Gastrocnemius medialis (tissue), 4 donors: Measurements from ENCODE around the gene PSMD13.

Experiments used
- POLR2A ChIP-seq, 2 donors: fragments of 450-650 bp; IDR thresholded peaks; one replicate each; pipeline ENCODE4 v1.6.1; 2017; ENCODE audit warnings: antibody characterized with exemption in 2 of 2, mild to moderate bottlenecking in 2 of 2, moderate library complexity in 2 of 2
- TF ChIP-seq, protein P1 (sequence below), 5 experiments: fragments of 450-650 bp in 3 of 5; fragments of 200-600 bp in 2 of 5; sonication (generic) in 2 of 5; IDR thresholded peaks in 4 of 5; conservative IDR thresholded peaks in 1 of 5; 1 replicate in 4 of 5; 2 replicates in 1 of 5; pipeline ENCODE4 v1.5.1; 2016 to 2019; ENCODE audit warnings: antibody characterized with exemption in 5 of 5, mild to moderate bottlenecking in 3 of 5, moderate library complexity in 3 of 5

DNA sequence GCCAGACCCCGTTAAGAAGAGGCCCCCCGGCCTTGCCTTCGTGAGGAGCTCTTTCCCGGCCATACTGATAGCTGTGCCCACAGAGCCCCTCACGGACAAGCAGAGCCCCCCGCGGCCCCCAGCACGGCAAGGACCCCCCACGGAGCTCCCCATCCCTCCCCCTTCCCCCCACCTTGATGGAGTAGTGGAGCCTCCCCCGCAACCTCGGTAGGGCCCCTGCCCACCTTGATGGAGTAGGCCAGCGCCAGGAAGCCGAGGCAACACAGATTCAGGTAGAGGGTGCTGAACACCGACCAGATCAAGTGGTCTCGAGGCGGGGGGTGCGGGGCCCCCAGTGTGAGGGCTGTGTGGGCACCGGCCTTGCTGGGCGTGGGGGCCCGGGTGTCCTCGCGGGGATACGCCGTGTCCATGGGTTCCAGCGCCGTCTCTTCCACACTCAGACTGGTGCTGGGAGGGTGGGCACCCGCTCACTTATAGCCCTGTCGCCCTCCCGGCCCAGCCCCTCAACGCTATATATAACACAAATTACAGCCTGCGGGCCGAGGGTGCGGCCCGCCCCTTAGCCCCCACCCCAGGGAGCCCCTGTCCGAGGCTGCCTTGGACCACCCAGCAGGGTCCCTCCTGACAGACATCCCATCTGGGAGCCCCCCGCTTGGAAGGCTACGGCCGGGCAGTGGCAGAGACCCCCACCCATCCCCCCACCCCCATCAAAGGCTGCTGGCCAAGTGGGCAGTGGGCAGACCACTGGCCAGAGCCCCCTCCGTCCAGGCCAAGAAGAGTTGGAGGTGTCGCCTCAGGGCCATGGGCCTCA lies 62.5 kb downstream of the PSMD13 start, which contains the start of gene IFITM5:
- TF ChIP-seq, protein P1, sequence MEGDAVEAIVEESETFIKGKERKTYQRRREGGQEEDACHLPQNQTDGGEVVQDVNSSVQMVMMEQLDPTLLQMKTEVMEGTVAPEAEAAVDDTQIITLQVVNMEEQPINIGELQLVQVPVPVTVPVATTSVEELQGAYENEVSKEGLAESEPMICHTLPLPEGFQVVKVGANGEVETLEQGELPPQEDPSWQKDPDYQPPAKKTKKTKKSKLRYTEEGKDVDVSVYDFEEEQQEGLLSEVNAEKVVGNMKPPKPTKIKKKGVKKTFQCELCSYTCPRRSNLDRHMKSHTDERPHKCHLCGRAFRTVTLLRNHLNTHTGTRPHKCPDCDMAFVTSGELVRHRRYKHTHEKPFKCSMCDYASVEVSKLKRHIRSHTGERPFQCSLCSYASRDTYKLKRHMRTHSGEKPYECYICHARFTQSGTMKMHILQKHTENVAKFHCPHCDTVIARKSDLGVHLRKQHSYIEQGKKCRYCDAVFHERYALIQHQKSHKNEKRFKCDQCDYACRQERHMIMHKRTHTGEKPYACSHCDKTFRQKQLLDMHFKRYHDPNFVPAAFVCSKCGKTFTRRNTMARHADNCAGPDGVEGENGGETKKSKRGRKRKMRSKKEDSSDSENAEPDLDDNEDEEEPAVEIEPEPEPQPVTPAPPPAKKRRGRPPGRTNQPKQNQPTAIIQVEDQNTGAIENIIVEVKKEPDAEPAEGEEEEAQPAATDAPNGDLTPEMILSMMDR (IDR thresholded peaks at IDR 0.05 in 4 of 5, conservative IDR thresholded peaks at IDR 0.05 in 1 of 5) = no peak
- no peak for TF ChIP-seq POLR2A (IDR thresholded peaks at IDR 0.05)
